SK-N-SH (cell line): Measurements from ENCODE around the gene LCORL. TPM values are rescaled to one million over a fixed set of nuclear protein-coding genes. Genes with fewer than 3 reads are reported as not detected.

Experiments used
- CTCF ChIA-PET: fragments of 300-600, 350-600 bp; formaldehyde crosslinking; extraction: SDS; loops from one replicate; lab custom pipeline; 2021; lab: Yijun Ruan, JAX
- POLR2A ChIA-PET: fragments of 350-600 bp; sonication (Branson Sonifier 250); formaldehyde crosslinking; extraction: SDS; loops from one replicate; lab custom pipeline; 2020; ENCODE audit warnings: antibody characterized with exemption, inconsistent platforms; lab: Yijun Ruan, JAX
- DNase-seq: peaks from one replicate; pipeline ENCODE4 v3.0.0; 2012
- H2AFZ ChIP-seq: fragments of 200-600 bp; sonication (generic); 2 replicates; pipeline ENCODE4 v1.8.1; 2016; ENCODE audit warnings: antibody characterized with exemption, mild to moderate bottlenecking, low read depth
- H3F3A ChIP-seq: fragments of 200-600 bp; sonication (generic); replicated peaks from 2 replicates; pipeline ENCODE3; 2016; ENCODE audit warnings: antibody characterized with exemption, mild to moderate bottlenecking; ENCODE audit not compliant: insufficient read depth
- H3K27ac ChIP-seq, 2 experiments: fragments of 200-500 bp in 1 of 2; fragments of 200-600 bp in 1 of 2; sonication (Bioruptor generic) in 1 of 2; sonication (generic), shearing (Covaris generic) in 1 of 2; 2 replicates each; pipeline versions ENCODE4 v1.5.1 to v1.6.1; 2014 to 2016; ENCODE audit warnings: low read depth in 2 of 2, inconsistent platforms in 1 of 2, low read length in 1 of 2, mild to moderate bottlenecking in 1 of 2, mixed read lengths in 1 of 2
- H3K27me3 ChIP-seq: fragments of 200-600 bp; sonication (generic), shearing (Covaris generic); 2 replicates; pipeline ENCODE4 v1.6.1; 2016; ENCODE audit warnings: mixed run types; ENCODE audit not compliant: insufficient read depth
- H3K36me3 ChIP-seq, 2 experiments: fragments of 200-500 bp in 1 of 2; fragments of 200-600 bp in 1 of 2; sonication (Bioruptor generic) in 1 of 2; sonication (generic) in 1 of 2; replicated peaks in 1 of 2; 2 replicates each; pipeline versions ENCODE3 to v1.5.1; 2014 to 2016; ENCODE audit warnings: low read length in 1 of 2, mild to moderate bottlenecking in 1 of 2; ENCODE audit not compliant: insufficient read depth in 2 of 2, control insufficient read depth in 1 of 2
- H3K4me1 ChIP-seq, 2 experiments: fragments of 200-500 bp in 1 of 2; fragments of 200-600 bp in 1 of 2; sonication (Bioruptor generic) in 1 of 2; sonication (generic), shearing (Covaris generic) in 1 of 2; 2 replicates each; pipeline versions ENCODE4 v1.5.1 to v1.6.1; 2014 to 2016; ENCODE audit warnings: low read depth in 1 of 2, low read length in 1 of 2, mixed run types in 1 of 2; ENCODE audit not compliant: insufficient read depth in 2 of 2, control insufficient read depth in 1 of 2
- H3K4me2 ChIP-seq: fragments of 200-600 bp; sonication (generic), shearing (Covaris generic); 2 replicates; pipeline ENCODE4 v1.6.1; 2017; ENCODE audit warnings: mixed run types
- H3K4me3 ChIP-seq, 2 experiments: fragments of 200-500 bp in 1 of 2; fragments of 200-600 bp in 1 of 2; sonication (Bioruptor generic) in 1 of 2; sonication (generic), shearing (Covaris generic) in 1 of 2; 2 replicates each; pipeline versions ENCODE4 v1.5.1 to v1.8.1; 2014 to 2016; ENCODE audit warnings: low read depth in 2 of 2, inconsistent platforms in 1 of 2, low read length in 1 of 2, mild to moderate bottlenecking in 1 of 2, mixed read lengths in 1 of 2, moderate library complexity in 1 of 2
- H3K79me2 ChIP-seq: fragments of 200-600 bp; sonication (generic); 2 replicates; pipeline ENCODE4 v1.8.1; 2017; ENCODE audit warnings: mild to moderate bottlenecking; ENCODE audit not compliant: insufficient read depth
- H3K9ac ChIP-seq: fragments of 200-600 bp; sonication (generic); 2 replicates; pipeline ENCODE4 v1.6.1; 2017; ENCODE audit warnings: mixed run types
- H3K9me2 ChIP-seq: fragments of 200-600 bp; sonication (generic); 2 replicates; pipeline ENCODE4 v1.6.1; 2017; ENCODE audit warnings: mixed run types
- H3K9me3 ChIP-seq: fragments of 200-600 bp; sonication (generic); 2 replicates; pipeline ENCODE4 v1.6.1; 2017; ENCODE audit warnings: mixed run types, mild to moderate bottlenecking, moderate library complexity
- H4K20me1 ChIP-seq: fragments of 200-600 bp; sonication (generic); 2 replicates; pipeline ENCODE4 v1.6.1; 2017; ENCODE audit warnings: mild to moderate bottlenecking, mixed run types; ENCODE audit not compliant: insufficient read depth
- ELF1 ChIP-seq: IDR thresholded peaks from 2 replicates; pipeline ENCODE4 v1.4.0; 2012
- FOSL2 ChIP-seq: IDR thresholded peaks from 2 replicates; pipeline ENCODE4 v1.4.0; 2012; ENCODE audit warnings: low read depth, mild to moderate bottlenecking, moderate library complexity, borderline replicate concordance
- FOXM1 ChIP-seq: IDR thresholded peaks from 2 replicates; pipeline ENCODE4 v1.4.0; 2012; ENCODE audit warnings: low read depth, mild to moderate bottlenecking
- GATA2 ChIP-seq: sonication (generic); formaldehyde crosslinking; IDR thresholded peaks from 2 replicates; pipeline ENCODE4 v1.5.0; 2020; ENCODE audit warnings: mild to moderate bottlenecking, missing genetic modification reagents
- IRF3 ChIP-seq: fragments of 150-350 bp; IDR thresholded peaks from 2 replicates; pipeline ENCODE4 v1.6.1; 2016; ENCODE audit warnings: mild to moderate bottlenecking, low read depth, low read length
- MAX ChIP-seq: IDR thresholded peaks from 2 replicates; pipeline ENCODE4 v1.4.0; 2012; ENCODE audit warnings: low read depth
- MEF2A ChIP-seq: IDR thresholded peaks from 2 replicates; pipeline ENCODE4 v1.4.0; 2012; ENCODE audit warnings: low read depth, borderline replicate concordance
- MXI1 ChIP-seq: IDR thresholded peaks from 2 replicates; pipeline ENCODE4 v1.6.1; 2012; ENCODE audit warnings: mild to moderate bottlenecking, low read depth, low read length, improper control_type of control experiment
- NFIC ChIP-seq: IDR thresholded peaks from 2 replicates; pipeline ENCODE4 v1.4.0; 2012; ENCODE audit warnings: borderline replicate concordance
- NRF1 ChIP-seq: IDR thresholded peaks from 2 replicates; pipeline ENCODE4 v1.6.1; 2012; ENCODE audit warnings: low read depth, mild to moderate bottlenecking, low read length
- PBX3 ChIP-seq: IDR thresholded peaks from 2 replicates; pipeline ENCODE4; 2012
- RFX5 ChIP-seq: IDR thresholded peaks from 2 replicates; pipeline ENCODE4 v1.6.1; 2012; ENCODE audit warnings: mild to moderate bottlenecking, improper control_type of control experiment, low read length
- RXRA ChIP-seq: IDR thresholded peaks from 2 replicates; pipeline ENCODE4 v1.4.0; 2012; ENCODE audit warnings: low read depth, mild to moderate bottlenecking, borderline replicate concordance
- SIN3A ChIP-seq: IDR thresholded peaks from 2 replicates; pipeline ENCODE4 v1.6.1; 2012; ENCODE audit warnings: low read depth, mild to moderate bottlenecking, low read length, moderate library complexity, borderline replicate concordance
- SMC3 ChIP-seq: IDR thresholded peaks from 2 replicates; pipeline ENCODE4 v1.6.1; 2012; ENCODE audit warnings: low read depth, low read length, improper control_type of control experiment
- USF1 ChIP-seq: IDR thresholded peaks from 2 replicates; pipeline ENCODE4 v1.4.0; 2012; ENCODE audit warnings: low read depth, borderline replicate concordance
- USF2 ChIP-seq: fragments of 150-350 bp; IDR thresholded peaks from 2 replicates; pipeline ENCODE4 v1.6.1; 2017; ENCODE audit warnings: antibody characterized with exemption, low read length, low read depth, borderline replicate concordance
- YY1 ChIP-seq: IDR thresholded peaks from 2 replicates; pipeline ENCODE4 v1.4.0; 2012; ENCODE audit warnings: low read depth, mild to moderate bottlenecking
- WGBS: methylation state at CpG from one replicate; pipeline ENCODE4 v1.1.6; 2017; ENCODE audit warnings: low lambda C conversion rate; 5-methylcytosine and 5-hydroxymethylcytosine counted together
- polyA plus RNA-seq, 3 experiments: library from polyadenylated mRNA; depleted of rRNA; stranded (reverse); fragments of >200 nt; gene quantifications; 2 replicates each; pipeline ENCODE4 v1.2.3, GENCODE V29; 2012

The LCORL gene
- polyA plus RNA-seq, 1 of the 3 experiments (the other 2 are of a cell fraction) = 1.9 TPM

GRCh38 chr4:18067031-18067430 is 45.5 kb upstream of the LCORL start:
- no peak overlapping the region for H3K9ac ChIP-seq
- TF ChIP-seq PBX3 (no peak), FOSL2 (no peak), USF2 (no peak), MXI1 (no peak), SMC3 (no peak), YY1 (no peak), IRF3 (no peak), SIN3A (no peak), GATA2 (CRISPR knock-in tag) (no peak), NRF1 (no peak), MAX (no peak), RFX5 (no peak)
- TF ChIP-seq, all 33 proteins: peak for 0
- no peak overlapping the region for H3K4me2 ChIP-seq
- no peak overlapping the region for H3K27ac ChIP-seq
- H3K36me3 ChIP-seq = no peaks in the 10 kb centered on the region
- ChIA-PET POLR2A (no interaction called here), CTCF (interaction anchor here (0.7 kb wide), 1 partner anchor 16 kb away, joined by 3 read pairs; no protein-coding TSS in a partner anchor)
- no peaks in the 10 kb centered on the region for H3K27me3 ChIP-seq
- no peak overlapping the region for H2AFZ ChIP-seq
- no peaks in the 10 kb centered on the region for H3K9me3 ChIP-seq
- DNase-seq = no peak
- H3K4me1 ChIP-seq = no peaks in the 10 kb centered on the region
- H4K20me1 ChIP-seq = no peaks in the 10 kb centered on the region
- no peaks in the 10 kb centered on the region for H3K9me2 ChIP-seq
- no peak overlapping the region for H3K4me3 ChIP-seq
- no peaks in the 10 kb centered on the region for H3F3A ChIP-seq
- 9% methylated on average over 2 of the region's 2 CpGs for WGBS
- no peaks in the 10 kb centered on the region for H3K79me2 ChIP-seq

- Histone ChIP-seq H3K27me3 (no peaks in the 10 kb centered on the region), H3K4me1 (no peaks in the 10 kb centered on the region), H3K79me2 (no peaks in the 10 kb centered on the region), H3K4me2 (no peak overlapping the region), H3F3A (no peaks in the 10 kb centered on the region), H3K9ac (no peak overlapping the region), H3K9me3 (no peaks in the 10 kb centered on the region), H3K4me3 (no peak overlapping the region), H3K27ac (no peak overlapping the region), H2AFZ (no peak overlapping the region), H3K9me2 (no peaks in the 10 kb centered on the region), H3K36me3 (no peaks in the 10 kb centered on the region), H4K20me1 (no peaks in the 10 kb centered on the region)
- ChIA-PET POLR2A (no interaction called here), CTCF (no interaction called here)
- TF ChIP-seq GATA2 (CRISPR knock-in tag) = no peak
- no peak for TF ChIP-seq FOXM1
- TF ChIP-seq RXRA = no peak
- no peak for TF ChIP-seq MEF2A
- TF ChIP-seq NFIC = no peak
- TF ChIP-seq USF1 = no peak
- TF ChIP-seq MXI1 = no peak
- TF ChIP-seq ELF1 = no peak
- no peak for TF ChIP-seq RFX5
- no peak for TF ChIP-seq SMC3
- no peak for DNase-seq
Measured at GRCh38 chr4:18063079-18063478, 41.5 kb upstream of the LCORL start.
